MM.1S (cell line): ENCODE measurements around the gene NUCB2.

Source experiments
- EZH2 ChIP-seq: fragments of 300-600 bp; sonication (generic); optimal IDR thresholded peaks from 2 replicates; pipeline ENCODE3; 2017; ENCODE audit warnings: low read depth, mild to moderate bottlenecking, antibody characterized with exemption, low read length, mixed read lengths
- EZH2phosphoT487 ChIP-seq: fragments of 300-600 bp; sonication (generic); IDR thresholded peaks from 2 replicates; pipeline ENCODE4 v1.6.1; 2018; ENCODE audit warnings: antibody characterized with exemption, low read length
- TF ChIP-seq, protein P1 (sequence below): fragments of 300-600 bp; sonication (generic); IDR thresholded peaks from 2 replicates; pipeline ENCODE4 v1.5.1; 2016; ENCODE audit warnings: antibody characterized with exemption, low read length, mixed read lengths

DNA sequence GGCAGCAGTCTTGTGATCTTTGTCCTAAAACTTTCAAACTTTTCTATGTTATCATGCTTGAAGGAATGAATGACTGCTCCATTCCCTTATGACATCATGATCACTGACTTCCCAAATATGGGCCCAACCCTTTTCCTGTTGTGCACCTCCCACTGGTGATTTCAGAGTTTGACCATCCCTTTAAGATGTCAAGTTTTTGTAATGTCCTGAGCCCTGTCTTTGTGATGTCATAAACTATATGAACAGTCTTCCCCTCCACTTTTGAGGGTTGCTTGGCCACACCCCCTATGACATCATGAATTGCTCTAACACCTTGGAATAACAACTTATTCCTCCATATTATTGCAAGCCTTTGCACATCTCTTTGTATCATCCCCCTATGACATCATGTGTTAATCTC lies 16.5 kb upstream of the NUCB2 start:
- TF ChIP-seq, protein P1, sequence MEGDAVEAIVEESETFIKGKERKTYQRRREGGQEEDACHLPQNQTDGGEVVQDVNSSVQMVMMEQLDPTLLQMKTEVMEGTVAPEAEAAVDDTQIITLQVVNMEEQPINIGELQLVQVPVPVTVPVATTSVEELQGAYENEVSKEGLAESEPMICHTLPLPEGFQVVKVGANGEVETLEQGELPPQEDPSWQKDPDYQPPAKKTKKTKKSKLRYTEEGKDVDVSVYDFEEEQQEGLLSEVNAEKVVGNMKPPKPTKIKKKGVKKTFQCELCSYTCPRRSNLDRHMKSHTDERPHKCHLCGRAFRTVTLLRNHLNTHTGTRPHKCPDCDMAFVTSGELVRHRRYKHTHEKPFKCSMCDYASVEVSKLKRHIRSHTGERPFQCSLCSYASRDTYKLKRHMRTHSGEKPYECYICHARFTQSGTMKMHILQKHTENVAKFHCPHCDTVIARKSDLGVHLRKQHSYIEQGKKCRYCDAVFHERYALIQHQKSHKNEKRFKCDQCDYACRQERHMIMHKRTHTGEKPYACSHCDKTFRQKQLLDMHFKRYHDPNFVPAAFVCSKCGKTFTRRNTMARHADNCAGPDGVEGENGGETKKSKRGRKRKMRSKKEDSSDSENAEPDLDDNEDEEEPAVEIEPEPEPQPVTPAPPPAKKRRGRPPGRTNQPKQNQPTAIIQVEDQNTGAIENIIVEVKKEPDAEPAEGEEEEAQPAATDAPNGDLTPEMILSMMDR, result no peak
- TF ChIP-seq EZH2, result no peak
- no peak for TF ChIP-seq EZH2phosphoT487
